ENCODE data around the gene FBXO5. TPM values are rescaled to one million over a fixed set of nuclear protein-coding genes. Genes with fewer than 3 reads are reported as not detected.

The FBXO5 gene
- total and polyA plus RNA-seq, 9 of the 15 experiments (the other 6 are each of a cell fraction or from before 2014, with no cell fraction given) = 17.8 to 89.3 (median 62.9) TPM

DNA sequence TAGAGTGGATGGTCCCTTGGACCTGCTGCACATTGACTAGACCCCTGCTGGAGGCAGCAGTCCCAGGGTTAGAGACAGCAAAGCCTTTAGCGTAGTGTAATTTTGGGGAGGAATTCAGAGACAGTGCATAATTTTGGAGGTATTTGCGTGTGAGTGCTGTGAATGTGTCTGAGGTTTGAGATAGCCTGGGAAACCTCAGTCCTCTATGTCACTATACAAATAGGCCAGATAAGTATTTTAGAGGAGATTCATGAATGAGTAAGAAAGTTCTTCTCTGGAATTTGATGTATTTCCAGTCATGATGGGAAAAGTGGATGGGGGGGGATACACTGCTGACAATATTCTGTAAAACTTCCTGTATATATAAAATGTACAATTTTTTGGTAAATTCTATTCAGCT is 45.4 kb upstream of the FBXO5 start (continued):
- TF ChIP-seq, protein P1, sequence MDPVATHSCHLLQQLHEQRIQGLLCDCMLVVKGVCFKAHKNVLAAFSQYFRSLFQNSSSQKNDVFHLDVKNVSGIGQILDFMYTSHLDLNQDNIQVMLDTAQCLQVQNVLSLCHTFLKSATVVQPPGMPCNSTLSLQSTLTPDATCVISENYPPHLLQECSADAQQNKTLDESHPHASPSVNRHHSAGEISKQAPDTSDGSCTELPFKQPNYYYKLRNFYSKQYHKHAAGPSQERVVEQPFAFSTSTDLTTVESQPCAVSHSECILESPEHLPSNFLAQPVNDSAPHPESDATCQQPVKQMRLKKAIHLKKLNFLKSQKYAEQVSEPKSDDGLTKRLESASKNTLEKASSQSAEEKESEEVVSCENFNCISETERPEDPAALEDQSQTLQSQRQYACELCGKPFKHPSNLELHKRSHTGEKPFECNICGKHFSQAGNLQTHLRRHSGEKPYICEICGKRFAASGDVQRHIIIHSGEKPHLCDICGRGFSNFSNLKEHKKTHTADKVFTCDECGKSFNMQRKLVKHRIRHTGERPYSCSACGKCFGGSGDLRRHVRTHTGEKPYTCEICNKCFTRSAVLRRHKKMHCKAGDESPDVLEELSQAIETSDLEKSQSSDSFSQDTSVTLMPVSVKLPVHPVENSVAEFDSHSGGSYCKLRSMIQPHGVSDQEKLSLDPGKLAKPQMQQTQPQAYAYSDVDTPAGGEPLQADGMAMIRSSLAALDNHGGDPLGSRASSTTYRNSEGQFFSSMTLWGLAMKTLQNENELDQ (CRISPR knock-in tag; IDR thresholded peaks at IDR 0.05; ENCODE audit: borderline replicate concordance) = no peak
- no peak for TF ChIP-seq POLR2AphosphoS2 (IDR thresholded peaks at IDR 0.05; ENCODE audit: low read length)
- no peak for TF ChIP-seq FOXA1 (IDR thresholded peaks at IDR 0.05; ENCODE audit: borderline replicate concordance)
- TF ChIP-seq, protein P2, sequence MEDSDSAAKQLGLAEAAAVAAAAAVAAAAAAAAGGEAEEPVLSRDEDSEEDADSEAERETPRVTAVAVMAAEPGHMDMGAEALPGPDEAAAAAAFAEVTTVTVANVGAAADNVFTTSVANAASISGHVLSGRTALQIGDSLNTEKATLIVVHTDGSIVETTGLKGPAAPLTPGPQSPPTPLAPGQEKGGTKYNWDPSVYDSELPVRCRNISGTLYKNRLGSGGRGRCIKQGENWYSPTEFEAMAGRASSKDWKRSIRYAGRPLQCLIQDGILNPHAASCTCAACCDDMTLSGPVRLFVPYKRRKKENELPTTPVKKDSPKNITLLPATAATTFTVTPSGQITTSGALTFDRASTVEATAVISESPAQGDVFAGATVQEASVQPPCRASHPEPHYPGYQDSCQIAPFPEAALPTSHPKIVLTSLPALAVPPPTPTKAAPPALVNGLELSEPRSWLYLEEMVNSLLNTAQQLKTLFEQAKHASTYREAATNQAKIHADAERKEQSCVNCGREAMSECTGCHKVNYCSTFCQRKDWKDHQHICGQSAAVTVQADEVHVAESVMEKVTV (CRISPR knock-in tag; IDR thresholded peaks at IDR 0.05) = no peak
- TF ChIP-seq, protein P3, sequence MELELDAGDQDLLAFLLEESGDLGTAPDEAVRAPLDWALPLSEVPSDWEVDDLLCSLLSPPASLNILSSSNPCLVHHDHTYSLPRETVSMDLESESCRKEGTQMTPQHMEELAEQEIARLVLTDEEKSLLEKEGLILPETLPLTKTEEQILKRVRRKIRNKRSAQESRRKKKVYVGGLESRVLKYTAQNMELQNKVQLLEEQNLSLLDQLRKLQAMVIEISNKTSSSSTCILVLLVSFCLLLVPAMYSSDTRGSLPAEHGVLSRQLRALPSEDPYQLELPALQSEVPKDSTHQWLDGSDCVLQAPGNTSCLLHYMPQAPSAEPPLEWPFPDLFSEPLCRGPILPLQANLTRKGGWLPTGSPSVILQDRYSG (tag; conservative IDR thresholded peaks at IDR 0.05; ENCODE audit: low read depth) = no peak
- TF ChIP-seq CEBPG (CRISPR knock-in tag; IDR thresholded peaks at IDR 0.05) = no peak
- no peak for TF ChIP-seq CEBPG (tag; conservative IDR thresholded peaks at IDR 0.05 in 1 of 2, IDR thresholded peaks at IDR 0.05 in 1 of 2)
- TF ChIP-seq FOXA3 (CRISPR knock-in tag; conservative IDR thresholded peaks at IDR 0.05 in 1 of 2, IDR thresholded peaks at IDR 0.05 in 1 of 2) = no peak
